Fibroblast of lung (primary cell): ENCODE data around the gene MB21D2. TPM values are rescaled to one million over a fixed set of nuclear protein-coding genes. Genes with fewer than 3 reads are reported as not detected.

Experiments used
- DNase-seq, 2 donors: peaks; one replicate each; pipeline versions ENCODE4 v3.0.0 to v3.0.0-alpha.2; 2010; ENCODE audit warnings: low read depth in 2 of 2
- H2AFZ ChIP-seq: 2 replicates; pipeline ENCODE4 v1.5.1; 2012; ENCODE audit warnings: low read length, control low read depth, inconsistent platforms
- H3K27ac ChIP-seq: 2 replicates; pipeline ENCODE4 v1.5.1; 2011; ENCODE audit warnings: low read length, control low read depth; ENCODE audit not compliant: insufficient read depth
- H3K27me3 ChIP-seq: 2 replicates; pipeline ENCODE4 v1.5.1; 2011; ENCODE audit warnings: mild to moderate bottlenecking, low read length; ENCODE audit not compliant: control insufficient read depth, insufficient read depth
- H3K36me3 ChIP-seq: 2 replicates; pipeline ENCODE4 v1.5.1; 2011; ENCODE audit warnings: low read length; ENCODE audit not compliant: control insufficient read depth, insufficient read depth
- H3K4me1 ChIP-seq: 2 replicates; pipeline ENCODE4 v1.5.1; 2011; ENCODE audit warnings: low read length; ENCODE audit not compliant: control insufficient read depth, insufficient read depth; ENCODE audit errors: extremely low read depth
- H3K4me2 ChIP-seq: 2 replicates; pipeline ENCODE4 v1.5.1; 2011; ENCODE audit warnings: low read length, control low read depth; ENCODE audit not compliant: insufficient read depth; ENCODE audit errors: extremely low read depth
- H3K4me3 ChIP-seq, 4 experiments: fragments of 200-600 bp in 1 of 4; sonication (generic) in 1 of 4; replicated peaks in 1 of 4; 2 replicates each; pipeline ENCODE4 v1.5.1; 2011 to 2016; ENCODE audit warnings: low read length in 4 of 4, low read depth in 3 of 4, mild to moderate bottlenecking in 3 of 4, control low read depth in 2 of 4, inconsistent platforms in 1 of 4, mixed read lengths in 1 of 4; ENCODE audit not compliant: insufficient read depth in 1 of 4; ENCODE audit errors: control extremely low read depth in 1 of 4
- H3K79me2 ChIP-seq: 2 replicates; pipeline ENCODE4 v1.5.1; 2012; ENCODE audit warnings: mild to moderate bottlenecking, low read length, inconsistent platforms; ENCODE audit not compliant: control insufficient read depth, insufficient read depth
- H3K9ac ChIP-seq: 2 replicates; pipeline ENCODE4 v1.5.1; 2011; ENCODE audit warnings: mild to moderate bottlenecking, low read length, control low read depth; ENCODE audit not compliant: insufficient read depth
- H3K9me3 ChIP-seq: 2 replicates; pipeline ENCODE4 v1.5.1; 2012; ENCODE audit warnings: low read depth, low read length; ENCODE audit not compliant: control insufficient read depth, insufficient read depth
- H4K20me1 ChIP-seq: 2 replicates; pipeline ENCODE4 v1.5.1; 2011; ENCODE audit warnings: low read length; ENCODE audit not compliant: control insufficient read depth, insufficient read depth; ENCODE audit errors: extremely low read depth
- EZH2 ChIP-seq: IDR thresholded peaks from 2 replicates; pipeline ENCODE4 v1.5.1; 2012; ENCODE audit warnings: low read length, control low read depth, mild to moderate bottlenecking; ENCODE audit errors: missing control alignments
- polyA plus RNA-seq, 2 donors: library from polyadenylated mRNA; depleted of rRNA in 1 of 2; stranded (reverse) in 1 of 2; unstranded in 1 of 2; fragments of >200 nt; gene quantifications; 2 replicates each; pipeline ENCODE4 v1.2.1, GENCODE V29; 2011 to 2012; ENCODE audit warnings: missing spikeins in 1 of 2
- total RNA-seq: library from RNA; depleted of rRNA; stranded (reverse); fragments of >200 nt; gene quantifications from 2 replicates; pipeline ENCODE4 v1.2.1, GENCODE V29; 2014
- TF ChIP-seq, protein P1 (sequence below), 2 donors: IDR thresholded peaks in 1 of 2; conservative IDR thresholded peaks in 1 of 2; 1 replicate in 1 of 2; 2 replicates in 1 of 2; pipeline ENCODE4 v1.5.1; 2011 to 2012; ENCODE audit warnings: low read length in 2 of 2, control low read depth in 1 of 2, inconsistent platforms in 1 of 2, low read depth in 1 of 2, mild to moderate bottlenecking in 1 of 2

Gene MB21D2
- total and polyA plus RNA-seq, 2 donors (not counting 1 experiment from before 2014, with no cell fraction given), result 3.5 to 11.4 TPM

DNA sequence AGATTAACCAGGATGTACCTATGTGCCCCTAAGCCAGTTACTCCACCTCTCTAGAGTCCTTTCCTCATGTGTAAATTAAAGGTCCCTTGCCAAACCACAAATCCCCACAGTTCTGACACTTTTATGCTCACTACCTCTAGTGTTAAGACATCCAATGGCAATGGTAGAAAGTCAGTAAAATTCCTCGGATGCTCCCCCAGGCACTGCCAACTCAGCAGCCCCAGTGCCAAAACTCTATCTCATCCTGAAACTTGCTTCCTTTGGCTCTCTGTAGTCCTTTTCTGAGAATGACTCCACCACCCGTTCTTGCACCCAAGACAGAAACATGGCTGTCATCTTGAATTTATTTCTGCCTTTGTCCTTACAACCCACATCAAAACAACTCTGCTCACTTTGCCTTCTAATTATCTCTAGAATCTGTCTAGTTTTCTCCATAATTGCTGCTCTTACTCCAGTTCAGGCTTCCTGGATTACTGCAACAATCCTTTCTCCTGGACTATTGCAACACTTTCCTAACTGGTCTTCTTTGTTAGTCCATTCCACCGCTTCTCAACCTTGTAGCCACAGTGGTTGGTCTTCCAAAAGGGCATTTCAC lies 41.6 kb downstream of the MB21D2 start:
- Histone ChIP-seq H3K27me3 (no peaks in the 10 kb centered on the region), H3K79me2 (peaks cover 16% of the 10 kb centered on the region), H3K4me1 (peaks cover 8% of the 10 kb centered on the region), H3K9me3 (no peaks in the 10 kb centered on the region), H2AFZ (no peak overlapping the region), H3K4me3 (no peak overlapping the region), H4K20me1 (no peaks in the 10 kb centered on the region), H3K9ac (no peak overlapping the region), H3K27ac (no peak overlapping the region), H3K4me2 (no peak overlapping the region), H3K36me3 (no peaks in the 10 kb centered on the region)
- DNase-seq, result peak in 1 of 2 donors; percentile 59
- TF ChIP-seq EZH2, result no peak
- TF ChIP-seq, protein P1, sequence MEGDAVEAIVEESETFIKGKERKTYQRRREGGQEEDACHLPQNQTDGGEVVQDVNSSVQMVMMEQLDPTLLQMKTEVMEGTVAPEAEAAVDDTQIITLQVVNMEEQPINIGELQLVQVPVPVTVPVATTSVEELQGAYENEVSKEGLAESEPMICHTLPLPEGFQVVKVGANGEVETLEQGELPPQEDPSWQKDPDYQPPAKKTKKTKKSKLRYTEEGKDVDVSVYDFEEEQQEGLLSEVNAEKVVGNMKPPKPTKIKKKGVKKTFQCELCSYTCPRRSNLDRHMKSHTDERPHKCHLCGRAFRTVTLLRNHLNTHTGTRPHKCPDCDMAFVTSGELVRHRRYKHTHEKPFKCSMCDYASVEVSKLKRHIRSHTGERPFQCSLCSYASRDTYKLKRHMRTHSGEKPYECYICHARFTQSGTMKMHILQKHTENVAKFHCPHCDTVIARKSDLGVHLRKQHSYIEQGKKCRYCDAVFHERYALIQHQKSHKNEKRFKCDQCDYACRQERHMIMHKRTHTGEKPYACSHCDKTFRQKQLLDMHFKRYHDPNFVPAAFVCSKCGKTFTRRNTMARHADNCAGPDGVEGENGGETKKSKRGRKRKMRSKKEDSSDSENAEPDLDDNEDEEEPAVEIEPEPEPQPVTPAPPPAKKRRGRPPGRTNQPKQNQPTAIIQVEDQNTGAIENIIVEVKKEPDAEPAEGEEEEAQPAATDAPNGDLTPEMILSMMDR (conservative IDR thresholded peaks at IDR 0.05 in 1 of 2, IDR thresholded peaks at IDR 0.05 in 1 of 2; ENCODE audit: low read depth in 1 of 2, low read length in 2 of 2), result no peak

GRCh38 chr3:192870822-192871221 lies 46.8 kb downstream of the MB21D2 start:
- H3K4me3 ChIP-seq, result no peak overlapping the region
- H3K27me3 ChIP-seq, result no peaks in the 10 kb centered on the region
- H3K79me2 ChIP-seq, result peaks cover 16% of the 10 kb centered on the region
- H3K27ac ChIP-seq, result no peak overlapping the region
- H3K4me1 ChIP-seq, result peaks cover 4% of the 10 kb centered on the region
- DNase-seq, result no peak
- H3K36me3 ChIP-seq, result no peaks in the 10 kb centered on the region
- TF ChIP-seq EZH2, result no peak
- TF ChIP-seq, protein P1 (conservative IDR thresholded peaks at IDR 0.05 in 1 of 2, IDR thresholded peaks at IDR 0.05 in 1 of 2; ENCODE audit: low read depth in 1 of 2, low read length in 2 of 2), result no peak
- H3K9me3 ChIP-seq, result no peaks in the 10 kb centered on the region
- H4K20me1 ChIP-seq, result no peaks in the 10 kb centered on the region
- H2AFZ ChIP-seq, result no peak overlapping the region
- no peak overlapping the region for H3K9ac ChIP-seq
- no peak overlapping the region for H3K4me2 ChIP-seq

DNA sequence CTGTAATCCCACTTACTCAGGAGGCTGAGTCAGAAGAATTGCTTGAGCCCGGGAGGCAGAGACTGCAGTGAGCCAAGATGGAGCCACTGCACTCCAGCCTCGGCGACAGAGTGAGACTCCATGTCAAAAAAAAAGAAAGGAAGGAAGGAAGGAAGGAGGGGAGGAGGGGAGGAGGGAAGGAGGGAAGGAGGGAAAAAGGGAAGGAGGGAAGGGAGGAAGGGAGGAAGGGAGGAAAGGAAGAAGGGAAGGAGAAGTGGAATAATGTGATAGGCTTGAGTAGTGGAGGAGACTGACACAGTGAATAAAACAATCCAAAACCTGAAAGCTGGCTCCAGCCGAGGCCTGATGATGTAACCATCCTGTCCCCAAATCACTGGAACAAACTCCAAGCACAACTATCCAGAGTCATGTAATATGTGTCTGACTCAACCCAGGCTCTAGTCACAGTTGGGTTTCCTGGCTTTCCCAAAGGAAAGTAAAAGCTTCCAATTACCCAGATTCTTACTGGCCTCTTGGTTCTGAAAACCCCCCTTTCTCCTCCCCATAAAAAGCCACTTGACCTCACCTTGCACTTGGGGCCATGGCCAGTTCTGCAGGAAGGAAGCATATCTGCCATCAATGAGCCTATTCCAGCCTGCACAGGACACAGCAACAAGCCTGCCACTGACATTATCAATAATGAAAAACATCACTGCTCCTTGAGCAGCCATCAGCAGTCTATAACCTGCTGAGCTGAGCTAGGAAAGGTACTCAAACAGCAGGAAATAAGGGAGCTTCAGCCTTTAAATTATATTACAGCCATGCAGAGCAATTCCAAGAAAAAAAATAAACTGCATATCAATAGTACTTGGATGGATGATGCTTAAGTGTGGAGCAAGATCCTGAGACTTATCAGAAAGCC lies 48.3 kb downstream of the MB21D2 start:
- H2AFZ ChIP-seq, result no peak overlapping the region
- peaks cover 13% of the 10 kb centered on the region for H3K79me2 ChIP-seq
- no peaks in the 10 kb centered on the region for H3K36me3 ChIP-seq
- H3K4me2 ChIP-seq, result peak overlapping the region; percentile 52
- H3K4me1 ChIP-seq, result peaks cover 6% of the 10 kb centered on the region
- TF ChIP-seq, protein P1 (conservative IDR thresholded peaks at IDR 0.05 in 1 of 2, IDR thresholded peaks at IDR 0.05 in 1 of 2; ENCODE audit: low read depth in 1 of 2, low read length in 2 of 2), result no peak
- no peak for TF ChIP-seq EZH2
- peak; percentile 33 to 73 for DNase-seq
- H3K9ac ChIP-seq, result no peak overlapping the region
- no peaks in the 10 kb centered on the region for H3K27me3 ChIP-seq
- no peak overlapping the region for H3K4me3 ChIP-seq
- H3K27ac ChIP-seq, result no peak overlapping the region
- no peaks in the 10 kb centered on the region for H3K9me3 ChIP-seq
- no peaks in the 10 kb centered on the region for H4K20me1 ChIP-seq
